ENCODE data around the gene PLA2G1B.

PLA2G1B gene

GRCh38 chr12:120327593-120327992 is at the start of gene PLA2G1B:
Gene PLA2G1B, minus strand, starts transcription at chr12:120327779. Its CDS starts 26 bp downstream, at chr12:120327753.
- DNase-seq (ENCODE audit: extremely low spot score, insufficient read length, low read depth) (no peak), FAIRE-seq (no peak)

GRCh38 chr12:120376934-120377572 is 49.5 kb upstream of the PLA2G1B start:
- no peak for DNase-seq (ENCODE audit: extremely low spot score, insufficient read length, low read depth)

GRCh38 chr12:120376416-120376815 is 48.8 kb upstream of the PLA2G1B start:
- no peak for DNase-seq (ENCODE audit: extremely low spot score, insufficient read length, low read depth)
- no peak for FAIRE-seq

More at GRCh38 chr12:120376934-120377572, 49.5 kb upstream of the PLA2G1B start:
- no peak for FAIRE-seq

GRCh38 chr12:120376009-120376408 is 48.4 kb upstream of the PLA2G1B start:
- no peak for FAIRE-seq

GRCh38 chr12:120373683-120374082 is 46.1 kb upstream of the PLA2G1B start:
- FAIRE-seq: no peak
- DNase-seq (ENCODE audit: extremely low spot score, insufficient read length, low read depth): no peak

More at GRCh38 chr12:120376009-120376408, 48.4 kb upstream of the PLA2G1B start:
- no peak for DNase-seq (ENCODE audit: extremely low spot score, insufficient read length, low read depth)

- DNase-seq (ENCODE audit: extremely low spot score, insufficient read length, low read depth) (no peak), FAIRE-seq (no peak)
Observed at GRCh38 chr12:120370343-120371243, 43.0 kb upstream of the PLA2G1B start.

GRCh38 chr12:120369603-120370342 is 42.2 kb upstream of the PLA2G1B start:
- no peak for DNase-seq (ENCODE audit: extremely low spot score, insufficient read length, low read depth)
- no peak for FAIRE-seq

GRCh38 chr12:120368789-120369602 is 41.4 kb upstream of the PLA2G1B start, which contains the start of gene MSI1:
Gene MSI1, minus strand, starts transcription at chr12:120369164. Its CDS starts 73 bp downstream, at chr12:120369091.
- FAIRE-seq: no peak
- DNase-seq (ENCODE audit: extremely low spot score, insufficient read length, low read depth): no peak

- DNase-seq (ENCODE audit: extremely low spot score, insufficient read length, low read depth) (no peak), FAIRE-seq (no peak)
Observed at GRCh38 chr12:120367924-120368788, 40.6 kb upstream of the PLA2G1B start.

GRCh38 chr12:120367233-120367923 is 39.8 kb upstream of the PLA2G1B start:
- DNase-seq (ENCODE audit: extremely low spot score, insufficient read length, low read depth) (no peak), FAIRE-seq (no peak)

GRCh38 chr12:120366845-120367232 is 39.3 kb upstream of the PLA2G1B start:
- DNase-seq (ENCODE audit: extremely low spot score, insufficient read length, low read depth) (no peak), FAIRE-seq (no peak)

- no peak for FAIRE-seq
Observed at GRCh38 chr12:120366341-120366705, 38.7 kb upstream of the PLA2G1B start.

GRCh38 chr12:120365675-120366340 is 38.2 kb upstream of the PLA2G1B start:
- FAIRE-seq (no peak), DNase-seq (ENCODE audit: extremely low spot score, insufficient read length, low read depth) (no peak)

More at GRCh38 chr12:120366341-120366705, 38.7 kb upstream of the PLA2G1B start:
- DNase-seq (ENCODE audit: extremely low spot score, insufficient read length, low read depth): no peak

GRCh38 chr12:120364487-120364886 is 36.9 kb upstream of the PLA2G1B start:
- FAIRE-seq (no peak), DNase-seq (ENCODE audit: extremely low spot score, insufficient read length, low read depth) (no peak)

- DNase-seq (ENCODE audit: extremely low spot score, insufficient read length, low read depth): no peak
- no peak for FAIRE-seq
Observed at GRCh38 chr12:120363274-120363855, 35.8 kb upstream of the PLA2G1B start.

GRCh38 chr12:120362516-120363273 is 35.1 kb upstream of the PLA2G1B start:
- DNase-seq (ENCODE audit: extremely low spot score, insufficient read length, low read depth) (no peak), FAIRE-seq (no peak)

All from GM18507 (cell line).